Activated CD8-positive, alpha-beta T cell treated with anti-CD3 and anti-CD28 coated beads, Interleukin-2, amount 10 ng/mL, durations not matched to agents 7 days and 5 days (primary cell): ENCODE data around the gene ADARB1. TPM values are rescaled to one million over a fixed set of nuclear protein-coding genes. Genes with fewer than 3 reads are reported as not detected.

Experiments used
- ATAC-seq: fragments of 150-1000 bp; cut with Tn5 transposase; one replicate; pipeline ENCODE4 v1.10.0; 2021; ENCODE audit warnings: moderate library complexity
- CTCF ChIA-PET: fragments of 350-600 bp; sonication (Branson Sonifier 250); formaldehyde crosslinking; loops from one replicate; lab custom pipeline; 2021; ENCODE audit warnings: antibody characterized with exemption; lab: Charles Lee
- POLR2A ChIA-PET: fragments of 350-600 bp; sonication (Branson Sonifier 250); formaldehyde crosslinking; loops from one replicate; lab custom pipeline; 2021; ENCODE audit warnings: antibody characterized with exemption; lab: Charles Lee
- DNase-seq: peaks from one replicate; pipeline ENCODE4 v3.0.0-alpha.2; 2020
- H3K27ac Mint-ChIP-seq: one replicate; pipeline ENCODE4 v1.8.0; 2021; ENCODE audit warnings: mild to moderate bottlenecking, mixed read lengths
- H3K27me3 Mint-ChIP-seq: one replicate; pipeline ENCODE4 v1.8.0; 2021; ENCODE audit warnings: low read depth, mixed read lengths
- H3K36me3 Mint-ChIP-seq: one replicate; pipeline ENCODE4 v1.8.0; 2021; ENCODE audit warnings: low read depth, mixed read lengths
- H3K4me1 Mint-ChIP-seq: one replicate; pipeline ENCODE4 v1.8.0; 2021; ENCODE audit warnings: low read depth, mixed read lengths
- H3K4me3 Mint-ChIP-seq: one replicate; pipeline ENCODE4 v1.8.0; 2021; ENCODE audit warnings: mild to moderate bottlenecking, mixed read lengths
- H3K9me3 Mint-ChIP-seq: one replicate; pipeline ENCODE4 v1.8.0; 2022; ENCODE audit warnings: mixed read lengths; ENCODE audit not compliant: insufficient read depth
- total RNA-seq, 2 experiments: library from RNA; stranded (reverse); gene quantifications; one replicate each; pipeline ENCODE4 v1.2.3, GENCODE V29; 2021

Gene ADARB1
- total RNA-seq, 2 experiments from 2014 or later, result 52.9 to 66.2 TPM

GRCh38 chr21:45082736-45083135 lies 8.4 kb downstream of the ADARB1 start:
- H3K9me3 Mint-ChIP-seq, result no peaks in the 10 kb centered on the region
- peaks cover 99% of the 10 kb centered on the region for H3K4me1 Mint-ChIP-seq
- no peak overlapping the region for H3K4me3 Mint-ChIP-seq
- no peaks in the 10 kb centered on the region for H3K27me3 Mint-ChIP-seq
- H3K36me3 Mint-ChIP-seq, result peaks cover 49% of the 10 kb centered on the region
- CTCF ChIA-PET, result interaction anchor here (1.2 to 4.4 kb wide), 3 partner anchors 19 to 55 kb away, joined by 3 to 12 read pairs (median 3); no protein-coding TSS in a partner anchor
- H3K27ac Mint-ChIP-seq, result peak overlapping the region; percentile 63
- ATAC-seq (no peak), DNase-seq (no peak)
- POLR2A ChIA-PET, result no interaction called here

DNA sequence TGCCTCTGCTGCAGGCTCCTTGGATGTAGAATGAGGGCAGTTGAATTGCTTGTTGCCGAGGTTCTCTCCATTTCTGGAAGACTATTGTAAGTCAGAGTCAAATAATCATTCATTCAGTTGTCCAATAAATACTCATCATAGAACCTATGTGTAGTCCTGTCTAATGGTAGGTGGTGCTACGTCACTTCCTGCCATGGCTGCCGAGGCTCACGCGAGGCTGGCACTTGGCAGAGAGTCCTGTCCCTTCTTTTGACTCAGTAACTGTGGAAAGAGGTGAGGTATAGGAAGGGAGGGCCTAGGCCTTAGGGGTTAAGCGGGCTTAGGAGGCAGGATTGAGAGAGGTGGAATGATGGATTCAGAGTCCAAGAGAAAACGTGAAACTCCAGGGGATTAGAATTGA lies 9.7 kb downstream of the ADARB1 start:
- Mint-ChIP-seq H3K4me3 (no peak overlapping the region), H3K27ac (peak overlapping the region; percentile 70), H3K27me3 (no peaks in the 10 kb centered on the region), H3K9me3 (no peaks in the 10 kb centered on the region), H3K4me1 (peaks cover 99% of the 10 kb centered on the region), H3K36me3 (peaks cover 47% of the 10 kb centered on the region)
- ChIA-PET POLR2A (no interaction called here), CTCF (interaction anchor here (1.2 to 4.4 kb wide), 2 partner anchors 18 to 54 kb away, joined by 3 to 12 read pairs; no protein-coding TSS in a partner anchor)
- ATAC-seq (no peak), DNase-seq (no peak)

DNA sequence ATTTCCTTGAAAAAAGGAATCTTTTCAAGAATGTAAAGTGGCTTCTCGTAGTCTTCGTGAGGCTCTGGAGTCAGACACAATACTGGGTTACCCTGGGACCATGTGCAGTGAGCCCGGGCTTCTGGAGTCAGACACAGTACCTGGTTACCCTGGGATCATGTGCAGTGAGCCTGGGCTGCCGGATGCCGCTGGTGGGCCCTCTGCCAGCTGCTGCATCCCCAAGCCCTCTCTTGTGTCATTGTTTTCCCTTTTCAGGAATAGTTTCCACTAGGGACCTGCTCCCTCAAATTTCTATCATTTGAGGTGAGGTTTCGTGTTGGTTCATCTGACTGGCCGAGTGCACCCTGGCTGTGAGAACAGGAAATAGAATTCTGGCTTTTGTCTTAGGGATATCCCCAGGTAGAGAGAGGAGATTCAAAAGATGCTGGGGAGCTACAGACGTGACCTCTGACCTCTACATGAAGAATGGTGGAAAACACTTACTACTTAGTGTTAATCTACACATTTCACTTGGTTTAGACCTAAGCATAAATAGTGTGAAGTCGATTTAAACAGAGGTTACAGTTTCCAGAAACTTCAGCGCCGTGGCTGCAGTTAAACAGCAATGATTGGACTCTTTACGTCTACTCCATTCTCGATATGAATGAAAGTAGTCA lies 10.6 kb downstream of the ADARB1 start:
- no peak for DNase-seq
- H3K27ac Mint-ChIP-seq, result peak overlapping the region; percentile 5
- ChIA-PET CTCF (interaction anchor here (1.6 to 3.4 kb wide), 4 partner anchors 13 to 52 kb away, joined by 4 to 20 read pairs (median 10); no protein-coding TSS in a partner anchor), POLR2A (no interaction called here)
- no peak overlapping the region for H3K4me3 Mint-ChIP-seq
- ATAC-seq, result no peak
- no peaks in the 10 kb centered on the region for H3K9me3 Mint-ChIP-seq
- peaks cover 48% of the 10 kb centered on the region for H3K36me3 Mint-ChIP-seq
- H3K4me1 Mint-ChIP-seq, result peaks cover 96% of the 10 kb centered on the region
- H3K27me3 Mint-ChIP-seq, result no peaks in the 10 kb centered on the region

GRCh38 chr21:45085700-45086099 lies 11.3 kb downstream of the ADARB1 start:
- H3K36me3 Mint-ChIP-seq, result peaks cover 47% of the 10 kb centered on the region
- peak overlapping the region; percentile 78 for H3K27ac Mint-ChIP-seq
- ATAC-seq (no peak), DNase-seq (no peak)
- no peak overlapping the region for H3K4me3 Mint-ChIP-seq
- POLR2A ChIA-PET, result interaction anchor here (2.3 kb wide), 1 partner anchor 9 kb away, joined by 6 read pairs; no protein-coding TSS in a partner anchor
- CTCF ChIA-PET, result interaction anchor here (1.6 to 3.4 kb wide), 5 partner anchors 13 to 52 kb away, joined by 4 to 20 read pairs (median 10); no protein-coding TSS in a partner anchor
- no peaks in the 10 kb centered on the region for H3K27me3 Mint-ChIP-seq
- peaks cover 92% of the 10 kb centered on the region for H3K4me1 Mint-ChIP-seq
- no peaks in the 10 kb centered on the region for H3K9me3 Mint-ChIP-seq

- peaks cover 40% of the 10 kb centered on the region for H3K36me3 Mint-ChIP-seq
- no peaks in the 10 kb centered on the region for H3K9me3 Mint-ChIP-seq
- ChIA-PET CTCF (interaction anchor here (1.0 to 3.4 kb wide), 6 partner anchors 8 to 51 kb away, joined by 3 to 20 read pairs (median 10); no protein-coding TSS in a partner anchor), POLR2A (interaction anchor here (2.3 kb wide), 1 partner anchor 10 kb away, joined by 6 read pairs; no protein-coding TSS in a partner anchor)
- ATAC-seq (no peak), DNase-seq (no peak)
- peak overlapping the region; percentile 78 for H3K27ac Mint-ChIP-seq
- peaks cover 91% of the 10 kb centered on the region for H3K4me1 Mint-ChIP-seq
- no peaks in the 10 kb centered on the region for H3K27me3 Mint-ChIP-seq
- H3K4me3 Mint-ChIP-seq, result peak overlapping the region; percentile 44
These were observed 12.1 kb downstream of the ADARB1 start for GRCh38 chr21:45086337-45086958.

DNA sequence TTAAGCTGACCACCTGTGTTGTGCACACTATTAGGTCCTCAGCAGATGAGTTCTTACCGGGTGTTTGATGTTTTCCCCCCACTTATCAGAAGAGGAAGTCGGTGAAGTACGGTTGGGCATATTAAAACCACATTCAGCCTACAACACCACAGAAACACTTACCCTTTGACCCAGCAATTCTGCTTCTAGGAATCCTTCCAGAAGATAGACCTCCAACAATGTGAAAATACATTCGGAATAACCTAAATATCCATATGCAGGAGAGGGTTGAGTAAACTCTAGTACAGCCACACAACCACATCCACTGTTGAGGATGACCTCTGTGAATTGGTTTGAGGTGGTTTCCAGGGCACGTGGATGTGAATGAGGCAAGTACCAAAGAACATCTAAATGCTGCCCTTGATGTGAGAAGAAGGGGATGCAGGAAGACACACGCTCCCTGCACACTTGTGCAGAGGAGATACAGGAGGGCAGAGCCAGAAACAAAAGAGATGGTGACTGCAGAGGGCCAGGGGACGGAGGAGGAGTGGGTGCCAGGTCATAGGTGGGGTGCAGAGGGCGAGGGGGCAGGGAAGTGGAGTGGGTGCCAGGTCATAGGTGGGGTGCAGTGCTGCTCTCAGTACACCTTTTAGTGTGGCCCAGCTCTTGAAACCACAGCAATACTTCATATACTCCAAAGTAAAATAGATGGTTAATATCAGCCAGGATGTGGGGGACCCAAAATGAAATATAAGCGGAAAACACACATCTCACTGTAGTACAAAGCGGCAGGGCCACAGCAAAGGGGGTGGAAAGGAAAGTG lies 12.8 kb downstream of the ADARB1 start:
- peak; percentile 59 for ATAC-seq

GRCh38 chr21:45088116-45088515 lies 13.7 kb downstream of the ADARB1 start:
- Mint-ChIP-seq H3K27ac (peak overlapping the region; percentile 78), H3K36me3 (peaks cover 23% of the 10 kb centered on the region), H3K9me3 (no peaks in the 10 kb centered on the region), H3K27me3 (no peaks in the 10 kb centered on the region), H3K4me3 (peak overlapping the region; percentile 44), H3K4me1 (peaks cover 81% of the 10 kb centered on the region)
- DNase-seq (no peak), ATAC-seq (no peak)
- CTCF ChIA-PET, result interaction anchor here (3.4 kb wide), 1 partner anchor 10 kb away, joined by 11 read pairs; no protein-coding TSS in a partner anchor
- POLR2A ChIA-PET, result interaction anchor here (2.3 kb wide), 1 partner anchor 12 kb away, joined by 6 read pairs; no protein-coding TSS in a partner anchor

More for the DNA sequence above, 12.8 kb downstream of the ADARB1 start:
- DNase-seq, result peak; percentile 72
- H3K4me1 Mint-ChIP-seq, result peaks cover 86% of the 10 kb centered on the region
- H3K27ac Mint-ChIP-seq, result peak overlapping the region; percentile 78
- peaks cover 32% of the 10 kb centered on the region for H3K36me3 Mint-ChIP-seq
- peak overlapping the region; percentile 44 for H3K4me3 Mint-ChIP-seq
- ChIA-PET POLR2A (interaction anchor here (2.3 kb wide), 1 partner anchor 11 kb away, joined by 6 read pairs; no protein-coding TSS in a partner anchor), CTCF (interaction anchor here (1.0 to 3.4 kb wide), 5 partner anchors 9 to 50 kb away, joined by 3 to 20 read pairs (median 10); no protein-coding TSS in a partner anchor)
- no peaks in the 10 kb centered on the region for H3K27me3 Mint-ChIP-seq
- H3K9me3 Mint-ChIP-seq, result no peaks in the 10 kb centered on the region

GRCh38 chr21:45088729-45089128 lies 14.3 kb downstream of the ADARB1 start:
- Mint-ChIP-seq H3K4me1 (peaks cover 80% of the 10 kb centered on the region), H3K27me3 (no peaks in the 10 kb centered on the region), H3K36me3 (peaks cover 18% of the 10 kb centered on the region), H3K27ac (no peak overlapping the region), H3K4me3 (no peak overlapping the region), H3K9me3 (no peaks in the 10 kb centered on the region)
- CTCF ChIA-PET, result interaction anchor here (2.0 to 2.8 kb wide), 3 partner anchors 11 to 40 kb away, joined by 7 to 18 read pairs (median 10); no protein-coding TSS in a partner anchor
- POLR2A ChIA-PET, result no interaction called here
- ATAC-seq (no peak), DNase-seq (no peak)

DNA sequence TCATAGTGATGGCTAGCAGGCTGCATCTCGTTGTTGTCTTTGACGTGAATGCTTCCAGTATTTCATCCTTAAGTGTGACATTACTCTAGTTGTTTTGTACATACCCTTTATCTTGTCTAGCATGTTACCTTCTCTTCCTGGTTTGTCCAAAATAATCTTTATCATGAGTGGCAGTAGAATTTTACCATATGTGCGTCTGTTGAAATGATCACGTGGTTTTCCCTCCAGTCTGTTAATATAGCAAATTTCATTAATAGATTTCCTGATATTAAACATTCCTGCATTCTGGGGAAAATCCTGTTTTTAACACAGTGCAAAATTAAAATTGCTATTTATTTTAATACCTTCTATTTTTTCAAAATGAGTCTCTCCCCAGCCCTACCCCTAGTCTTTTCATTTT lies 15.6 kb downstream of the ADARB1 start:
- peaks cover 12% of the 10 kb centered on the region for H3K36me3 Mint-ChIP-seq
- peaks cover 80% of the 10 kb centered on the region for H3K4me1 Mint-ChIP-seq
- no peaks in the 10 kb centered on the region for H3K27me3 Mint-ChIP-seq
- POLR2A ChIA-PET, result no interaction called here
- no peak for ATAC-seq
- H3K9me3 Mint-ChIP-seq, result no peaks in the 10 kb centered on the region
- H3K4me3 Mint-ChIP-seq, result no peak overlapping the region
- no peak overlapping the region for H3K27ac Mint-ChIP-seq
- CTCF ChIA-PET, result interaction anchor here (1.9 to 2.8 kb wide), 5 partner anchors 9 to 38 kb away, joined by 6 to 18 read pairs (median 10); no protein-coding TSS in a partner anchor
- DNase-seq, result no peak

- H3K4me1 Mint-ChIP-seq, result peaks cover 70% of the 10 kb centered on the region
- no peaks in the 10 kb centered on the region for H3K27me3 Mint-ChIP-seq
- no peak for ATAC-seq
- POLR2A ChIA-PET, result no interaction called here
- H3K9me3 Mint-ChIP-seq, result no peaks in the 10 kb centered on the region
- no peak overlapping the region for H3K4me3 Mint-ChIP-seq
- no peak for DNase-seq
- H3K27ac Mint-ChIP-seq, result no peak overlapping the region
- H3K36me3 Mint-ChIP-seq, result peaks cover 10% of the 10 kb centered on the region
- CTCF ChIA-PET, result interaction anchor here (1.0 to 2.8 kb wide), 6 partner anchors 8 to 46 kb away, joined by 3 to 18 read pairs (median 8); no protein-coding TSS in a partner anchor
These were observed 16.6 kb downstream of the ADARB1 start for GRCh38 chr21:45090966-45091365.
